Measurements from ENCODE around the gene ABCB8. TPM values are rescaled to one million over a fixed set of nuclear protein-coding genes. Genes with fewer than 3 reads are reported as not detected.

ABCB8 gene
- total and polyA plus RNA-seq, 9 donors, result 6.1 to 45.2 (median 26.3) TPM

DNA sequence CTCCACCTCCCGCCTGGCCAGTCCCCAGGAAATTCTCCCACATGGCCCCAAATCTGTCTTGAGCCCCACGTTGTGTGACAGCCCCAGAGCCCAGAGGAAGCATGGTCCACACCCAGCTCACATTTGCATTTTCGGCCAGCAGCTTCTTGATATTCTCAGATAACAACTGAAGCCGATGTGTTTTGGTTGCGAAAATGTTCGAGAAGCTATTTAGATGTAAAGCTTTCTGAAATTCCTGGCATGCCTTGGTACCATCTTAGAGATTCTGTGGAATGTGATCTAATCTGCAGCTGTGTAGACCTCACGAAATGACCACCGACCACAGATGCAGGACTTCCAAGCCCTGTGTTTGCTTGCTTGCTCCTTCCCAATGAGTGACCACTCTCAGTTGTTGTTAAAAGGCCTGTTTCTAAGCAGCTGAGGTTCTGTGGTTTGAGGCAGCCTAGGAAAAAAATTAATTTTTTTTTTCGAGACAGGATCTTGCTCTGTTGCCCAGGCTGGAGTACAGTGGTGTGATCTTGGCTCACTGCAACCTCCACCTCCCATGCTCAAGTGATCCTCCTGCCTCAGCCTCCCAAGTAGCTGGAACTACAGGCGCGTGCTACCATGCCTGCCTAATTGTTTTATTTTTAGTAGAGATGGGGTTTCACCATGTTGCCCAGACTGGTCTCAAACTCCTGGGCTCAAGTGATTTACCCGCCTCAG is 40.0 kb downstream of the ABCB8 start:
- no peaks in the 10 kb centered on the region for H3K9me3 ChIP-seq
- 71 to 77% (median 76%) methylated on average over 12 of the region's 12 CpGs for WGBS, 3 donors
- H3K36me3 ChIP-seq, result no peaks in the 10 kb centered on the region
- DNase-seq, result no peak
- no peak overlapping the region for H3K27ac ChIP-seq
- intact Hi-C loops (cut with DNase I), result no loop called here
- H3K4me1 ChIP-seq (ENCODE audit: insufficient read depth), result peaks cover 1% of the 10 kb centered on the region
- TF ChIP-seq POLR2A (IDR thresholded peaks at IDR 0.05) (no peak), CTCF (IDR thresholded peaks at IDR 0.05) (no peak), EP300 (IDR thresholded peaks at IDR 0.05) (no peak)
- no peak overlapping the region for H3K4me3 ChIP-seq
- H3K27me3 ChIP-seq, result no peaks in the 10 kb centered on the region

- Histone ChIP-seq H3K27me3 (no peaks in the 10 kb centered on the region), H3K9me3 (no peaks in the 10 kb centered on the region), H3K36me3 (no peaks in the 10 kb centered on the region), H3K4me3 (no peak overlapping the region), H3K4me1 (ENCODE audit: insufficient read depth) (no peaks in the 10 kb centered on the region), H3K27ac (no peak overlapping the region)
- 78 to 81% (median 80%) methylated on average over 15 to 17 of the region's 17 CpGs for WGBS, 3 donors
- intact Hi-C loops (cut with DNase I), result no loop called here
- DNase-seq, result no peak
- TF ChIP-seq POLR2A (IDR thresholded peaks at IDR 0.05) (no peak), CTCF (IDR thresholded peaks at IDR 0.05) (no peak), EP300 (IDR thresholded peaks at IDR 0.05) (no peak)
Measured at GRCh38 chr7:151069841-151070573, 41.8 kb downstream of the ABCB8 start.

DNA sequence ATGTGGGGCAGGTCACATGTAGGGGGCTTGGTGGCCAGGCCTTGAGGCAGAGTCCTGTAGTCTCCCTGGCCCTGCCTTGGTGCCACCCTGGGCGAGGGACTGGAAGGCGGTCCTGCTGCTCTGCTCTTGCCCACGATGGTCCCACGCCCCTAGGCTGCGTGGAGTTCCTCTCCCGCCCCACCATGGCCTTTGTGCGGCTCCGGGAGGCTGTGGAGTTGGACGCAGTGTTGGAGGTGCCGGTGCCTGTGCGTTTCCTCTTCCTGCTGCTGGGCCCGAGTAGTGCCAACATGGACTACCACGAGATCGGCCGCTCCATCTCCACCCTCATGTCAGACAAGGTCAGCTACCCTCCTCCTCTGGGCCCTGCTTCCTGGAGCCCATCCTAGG is 42.3 kb downstream of the ABCB8 start:
- Histone ChIP-seq H3K27ac (no peak overlapping the region), H3K27me3 (no peaks in the 10 kb centered on the region), H3K4me1 (ENCODE audit: insufficient read depth) (no peaks in the 10 kb centered on the region), H3K4me3 (no peak overlapping the region), H3K9me3 (no peaks in the 10 kb centered on the region), H3K36me3 (no peaks in the 10 kb centered on the region)
- no peak for DNase-seq
- intact Hi-C loops (cut with DNase I), result no loop called here
- TF ChIP-seq POLR2A (IDR thresholded peaks at IDR 0.05) (no peak), CTCF (IDR thresholded peaks at IDR 0.05) (no peak), EP300 (IDR thresholded peaks at IDR 0.05) (no peak)
- WGBS, 3 donors, result 88 to 89% (median 88%) methylated on average over 12 to 15 of the region's 15 CpGs

DNA sequence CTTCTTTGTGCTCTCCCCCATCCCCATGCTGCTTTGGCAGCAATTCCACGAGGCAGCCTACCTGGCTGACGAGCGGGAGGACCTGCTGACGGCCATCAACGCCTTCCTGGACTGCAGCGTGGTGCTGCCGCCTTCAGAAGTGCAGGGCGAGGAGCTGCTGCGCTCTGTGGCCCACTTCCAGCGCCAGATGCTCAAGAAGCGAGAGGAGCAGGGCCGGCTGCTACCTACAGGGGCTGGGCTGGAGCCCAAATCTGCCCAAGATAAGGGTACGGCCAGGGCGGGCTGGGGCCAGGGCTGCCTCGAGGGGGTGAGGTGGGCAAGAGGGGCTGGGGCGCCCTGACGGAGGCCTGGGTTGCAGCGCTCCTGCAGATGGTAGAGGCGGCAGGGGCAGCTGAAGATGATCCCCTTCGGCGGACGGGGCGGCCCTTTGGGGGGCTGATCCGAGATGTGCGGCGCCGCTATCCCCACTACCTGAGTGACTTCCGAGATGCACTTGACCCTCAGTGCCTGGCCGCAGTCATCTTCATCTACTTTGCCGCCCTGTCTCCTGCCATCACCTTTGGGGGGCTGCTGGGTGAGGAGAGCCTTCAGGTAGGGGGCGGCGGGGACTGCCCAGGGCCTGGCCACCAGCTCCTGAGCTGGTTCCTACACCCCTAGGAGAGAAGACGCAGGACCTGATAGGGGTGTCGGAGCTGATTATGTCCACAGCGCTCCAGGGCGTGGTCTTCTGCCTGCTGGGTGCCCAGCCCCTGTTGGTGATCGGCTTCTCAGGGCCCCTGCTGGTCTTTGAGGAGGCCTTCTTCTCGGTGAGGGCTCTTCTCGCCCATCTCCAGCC is 43.0 kb downstream of the ABCB8 start:
- Histone ChIP-seq H3K4me1 (ENCODE audit: insufficient read depth) (no peaks in the 10 kb centered on the region), H3K4me3 (no peak overlapping the region), H3K27me3 (no peaks in the 10 kb centered on the region), H3K27ac (no peak overlapping the region), H3K9me3 (no peaks in the 10 kb centered on the region), H3K36me3 (no peaks in the 10 kb centered on the region)
- no peak for DNase-seq
- intact Hi-C loops (cut with DNase I), result no loop called here
- WGBS, 3 donors, result 87 to 90% (median 87%) methylated on average over 38 to 39 of the region's 39 CpGs
- TF ChIP-seq EP300 (IDR thresholded peaks at IDR 0.05) (no peak), CTCF (IDR thresholded peaks at IDR 0.05) (no peak), POLR2A (IDR thresholded peaks at IDR 0.05) (no peak)
